GM12874 (cell line): ENCODE measurements around the gene SPRED2.

Experiments used
- CTCF ChIP-seq: IDR thresholded peaks from 2 replicates; pipeline ENCODE4 v1.5.1; 2011; ENCODE audit warnings: low read depth, mild to moderate bottlenecking, control low read depth, low read length, moderate library complexity; ENCODE audit not compliant: insufficient read depth

SPRED2 gene

GRCh38 chr2:65353927-65354326 is 78.5 kb downstream of the SPRED2 start:
- no peak for TF ChIP-seq CTCF

GRCh38 chr2:65353046-65353445 is 79.4 kb downstream of the SPRED2 start:
- 0 out of 2 replicates have a peak, but pooled peaks have one; percentile 11 for TF ChIP-seq CTCF

GRCh38 chr2:65351948-65352595 is 80.3 kb downstream of the SPRED2 start:
- TF ChIP-seq CTCF: no peak

- no peak for TF ChIP-seq CTCF
These were observed 81.0 kb downstream of the SPRED2 start for GRCh38 chr2:65351234-65351947.

GRCh38 chr2:65350651-65351056 is 81.7 kb downstream of the SPRED2 start:
- peak; percentile 53 for TF ChIP-seq CTCF

GRCh38 chr2:65349863-65350262 is 82.5 kb downstream of the SPRED2 start:
- TF ChIP-seq CTCF: no peak

- TF ChIP-seq CTCF: no peak
These were observed 84.5 kb downstream of the SPRED2 start for GRCh38 chr2:65347913-65348312.
